Colonic mucosa (tissue), 4 donors: ENCODE results near the gene WDR81. TPM values are rescaled to one million over a fixed set of nuclear protein-coding genes. Genes with fewer than 3 reads are reported as not detected.

Experiments
- DNase-seq: peaks from one replicate; pipeline ENCODE4 v3.0.0-alpha.2; 2020
- H3K27ac ChIP-seq: fragments of 200-600 bp; one replicate; pipeline ENCODE4 v1.8.0; 2021
- H3K27me3 ChIP-seq: fragments of 200-600 bp; one replicate; pipeline ENCODE4 v1.8.0; 2021
- H3K36me3 ChIP-seq: fragments of 200-600 bp; one replicate; pipeline ENCODE4 v1.8.0; 2021
- H3K4me1 ChIP-seq: fragments of 200-600 bp; one replicate; pipeline ENCODE4 v1.8.0; 2021; ENCODE audit warnings: mild to moderate bottlenecking
- H3K4me3 ChIP-seq: fragments of 200-600 bp; one replicate; pipeline ENCODE4 v1.8.0; 2021
- H3K9ac ChIP-seq, 2 donors: one replicate each; pipeline ENCODE4 v1.7.0; 2013; ENCODE audit warnings: control low read depth in 2 of 2, low read depth in 2 of 2, low read length in 2 of 2
- H3K9me3 ChIP-seq: fragments of 200-600 bp; one replicate; pipeline ENCODE4 v1.8.0; 2021
- intact Hi-C: fragments of 100-400 bp; cut with DNase I; formaldehyde crosslinking; loops from one replicate; pipeline ENCODE4 v1.14.1; 2022
- total RNA-seq, 2 donors: library from RNA; stranded (reverse); fragmentation: NEBNext Ultra II Directional in 1 of 2; extraction: Animal tissue kit (Norgen Biotek cat#: 25700) in 1 of 2; gene quantifications; one replicate each; pipeline ENCODE4 v1.2.1, GENCODE V29; 2021
- TF ChIP-seq, protein P1 (sequence below): fragments of 200-600 bp; IDR thresholded peaks from one replicate; pipeline ENCODE4 v1.8.0; 2022; ENCODE audit warnings: antibody characterized with exemption, mild to moderate bottlenecking
- donor health status: healthy.
- donor health status: DM: no; HTN: no; CAD: no.
- donor health status: DM: no; HTN: no; CAD: no.

Gene WDR81
- total RNA-seq, 2 donors from 2014 or later: 9.2 to 16.0 TPM

DNA sequence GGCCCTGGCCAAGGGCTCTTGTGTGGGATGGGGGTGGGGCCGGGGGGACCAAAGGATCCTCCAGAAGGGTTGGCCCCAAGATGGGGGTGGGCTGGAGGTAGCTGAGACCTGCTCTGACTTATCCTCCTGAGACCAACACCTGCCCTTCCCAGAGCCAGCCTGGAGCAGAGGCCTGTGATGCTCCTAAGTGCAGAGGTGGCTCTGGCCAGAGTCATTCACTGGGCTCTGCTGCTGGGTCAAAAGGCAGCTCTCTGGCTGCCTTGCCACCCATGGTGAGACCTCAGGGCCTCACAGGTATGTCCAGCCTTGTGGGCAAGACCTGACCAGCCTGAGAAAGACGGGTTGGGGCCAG, 18.6 kb downstream of the WDR81 start:
- Histone ChIP-seq H3K27me3 (no peaks in the 10 kb centered on the region), H3K4me1 (peaks cover 4% of the 10 kb centered on the region), H3K36me3 (no peaks in the 10 kb centered on the region), H3K27ac (no peak overlapping the region), H3K9ac (no peak overlapping the region), H3K9me3 (no peaks in the 10 kb centered on the region), H3K4me3 (no peak overlapping the region)
- intact Hi-C loops: no loop called here
- no peak for DNase-seq
- TF ChIP-seq, protein P1, sequence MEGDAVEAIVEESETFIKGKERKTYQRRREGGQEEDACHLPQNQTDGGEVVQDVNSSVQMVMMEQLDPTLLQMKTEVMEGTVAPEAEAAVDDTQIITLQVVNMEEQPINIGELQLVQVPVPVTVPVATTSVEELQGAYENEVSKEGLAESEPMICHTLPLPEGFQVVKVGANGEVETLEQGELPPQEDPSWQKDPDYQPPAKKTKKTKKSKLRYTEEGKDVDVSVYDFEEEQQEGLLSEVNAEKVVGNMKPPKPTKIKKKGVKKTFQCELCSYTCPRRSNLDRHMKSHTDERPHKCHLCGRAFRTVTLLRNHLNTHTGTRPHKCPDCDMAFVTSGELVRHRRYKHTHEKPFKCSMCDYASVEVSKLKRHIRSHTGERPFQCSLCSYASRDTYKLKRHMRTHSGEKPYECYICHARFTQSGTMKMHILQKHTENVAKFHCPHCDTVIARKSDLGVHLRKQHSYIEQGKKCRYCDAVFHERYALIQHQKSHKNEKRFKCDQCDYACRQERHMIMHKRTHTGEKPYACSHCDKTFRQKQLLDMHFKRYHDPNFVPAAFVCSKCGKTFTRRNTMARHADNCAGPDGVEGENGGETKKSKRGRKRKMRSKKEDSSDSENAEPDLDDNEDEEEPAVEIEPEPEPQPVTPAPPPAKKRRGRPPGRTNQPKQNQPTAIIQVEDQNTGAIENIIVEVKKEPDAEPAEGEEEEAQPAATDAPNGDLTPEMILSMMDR: no peak

DNA sequence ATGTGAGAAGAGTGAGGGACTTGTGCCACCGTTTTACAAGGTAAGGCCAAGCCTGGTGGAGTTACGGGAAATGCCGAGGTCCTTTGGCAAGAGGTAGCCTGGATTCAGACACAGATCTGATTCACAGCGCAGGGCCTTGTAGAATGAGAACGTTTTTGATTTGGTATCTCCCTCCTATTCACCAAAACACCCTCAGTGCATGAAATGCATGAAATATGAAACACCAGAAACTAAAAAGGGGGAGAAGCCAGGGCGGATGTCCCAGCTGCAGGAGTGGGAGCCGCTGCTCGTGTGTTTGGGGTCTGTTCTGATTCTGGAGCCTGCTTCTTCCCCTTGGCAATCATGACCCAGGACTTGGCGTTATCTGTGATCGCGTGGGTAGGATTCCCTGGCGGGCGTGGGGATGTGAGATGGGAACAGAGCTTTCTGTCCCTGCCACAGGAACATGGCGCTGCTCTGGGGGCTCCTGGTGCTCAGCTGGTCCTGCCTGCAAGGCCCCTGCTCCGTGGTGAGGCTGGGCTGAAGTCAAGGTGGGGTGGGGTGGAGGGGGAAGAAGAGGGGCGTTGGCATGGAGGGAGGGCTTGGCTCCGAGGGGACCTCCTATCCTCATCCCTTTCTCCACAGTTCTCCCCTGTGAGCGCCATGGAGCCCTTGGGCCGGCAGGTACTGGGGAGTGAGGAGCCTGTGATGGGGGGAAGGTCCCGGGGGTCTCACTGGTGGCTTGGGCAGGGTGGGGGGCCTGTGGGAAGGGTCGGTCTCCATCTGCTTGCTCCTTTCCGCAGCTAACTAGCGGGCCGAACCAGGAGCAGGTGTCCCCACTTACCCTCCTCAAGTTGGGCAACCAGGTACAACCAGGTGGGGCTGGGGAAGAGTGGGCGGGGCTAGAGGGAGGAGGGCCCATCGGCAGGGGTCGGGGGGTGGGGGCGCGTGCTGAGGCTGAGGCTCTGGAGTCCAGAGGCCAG, 20.3 kb downstream of the WDR81 start:
- Histone ChIP-seq H3K9ac (no peak overlapping the region), H3K9me3 (no peaks in the 10 kb centered on the region), H3K27me3 (no peaks in the 10 kb centered on the region), H3K4me3 (no peak overlapping the region), H3K36me3 (no peaks in the 10 kb centered on the region), H3K4me1 (peaks cover 4% of the 10 kb centered on the region), H3K27ac (no peak overlapping the region)
- TF ChIP-seq, protein P1: no peak
- no peak for DNase-seq
- intact Hi-C loops: no loop called here

DNA sequence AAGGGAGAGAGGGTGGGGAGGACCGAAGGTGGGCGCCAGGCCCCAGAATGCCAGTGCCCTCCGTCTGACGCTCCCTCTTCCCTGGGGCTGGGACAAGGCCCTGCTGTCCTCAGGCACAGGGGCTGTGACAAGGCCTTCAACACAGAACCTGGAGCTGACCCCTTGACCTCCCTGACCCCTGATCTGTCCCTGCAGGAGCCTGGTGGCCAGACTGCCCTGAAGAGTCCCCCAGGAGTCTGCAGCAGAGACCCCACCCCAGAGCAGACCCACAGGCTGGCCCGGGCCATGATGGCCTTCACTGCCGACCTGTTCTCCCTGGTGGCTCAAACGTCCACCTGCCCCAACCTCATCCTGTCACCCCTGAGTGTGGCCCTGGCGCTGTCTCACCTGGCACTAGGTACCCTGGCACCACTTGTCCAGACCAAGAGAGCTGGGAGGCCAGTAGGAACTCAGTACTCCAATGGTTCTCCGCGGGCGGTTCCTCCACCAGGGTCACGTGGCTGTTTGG, 21.1 kb downstream of the WDR81 start:
- peaks cover 4% of the 10 kb centered on the region for H3K4me1 ChIP-seq
- no peak overlapping the region for H3K27ac ChIP-seq
- no peak overlapping the region for H3K9ac ChIP-seq

DNA sequence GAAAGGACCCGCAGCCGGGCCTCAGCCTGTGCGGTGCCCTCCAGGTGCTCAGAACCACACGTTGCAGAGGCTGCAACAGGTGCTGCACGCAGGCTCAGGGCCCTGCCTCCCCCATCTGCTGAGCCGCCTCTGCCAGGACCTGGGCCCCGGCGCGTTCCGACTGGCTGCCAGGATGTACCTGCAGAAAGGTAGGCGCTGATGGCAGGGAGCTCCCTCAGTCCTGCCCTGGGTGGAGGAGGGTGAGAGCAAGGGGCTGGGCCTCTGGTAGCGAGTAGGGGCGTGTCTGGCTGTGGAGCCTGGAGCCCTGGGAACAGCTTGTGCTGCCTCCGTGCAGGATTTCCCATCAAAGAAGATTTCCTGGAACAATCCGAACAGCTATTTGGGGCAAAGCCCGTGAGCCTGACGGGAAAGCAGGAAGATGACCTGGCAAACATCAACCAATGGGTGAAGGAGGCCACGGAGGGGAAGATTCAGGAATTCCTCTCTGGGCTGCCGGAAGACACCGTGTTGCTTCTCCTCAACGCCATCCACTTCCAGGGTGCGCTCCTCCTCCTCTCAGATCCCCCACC, 22.6 kb downstream of the WDR81 start:
- H3K36me3 ChIP-seq: no peaks in the 10 kb centered on the region
- intact Hi-C loops: no loop called here
- TF ChIP-seq, protein P1: no peak
- H3K9me3 ChIP-seq: no peaks in the 10 kb centered on the region
- no peak overlapping the region for H3K27ac ChIP-seq
- no peaks in the 10 kb centered on the region for H3K27me3 ChIP-seq
- H3K9ac ChIP-seq: peak overlapping the region in 1 of 2 donors; percentile 19
- no peak overlapping the region for H3K4me3 ChIP-seq
- peak; percentile 50 for DNase-seq
- H3K4me1 ChIP-seq: peaks cover 4% of the 10 kb centered on the region

More for the DNA sequence above, 21.1 kb downstream of the WDR81 start:
- intact Hi-C loops: no loop called here
- H3K36me3 ChIP-seq: no peaks in the 10 kb centered on the region
- TF ChIP-seq, protein P1: no peak
- H3K27me3 ChIP-seq: no peaks in the 10 kb centered on the region
- DNase-seq: no peak
- no peaks in the 10 kb centered on the region for H3K9me3 ChIP-seq
- H3K4me3 ChIP-seq: no peak overlapping the region

DNA sequence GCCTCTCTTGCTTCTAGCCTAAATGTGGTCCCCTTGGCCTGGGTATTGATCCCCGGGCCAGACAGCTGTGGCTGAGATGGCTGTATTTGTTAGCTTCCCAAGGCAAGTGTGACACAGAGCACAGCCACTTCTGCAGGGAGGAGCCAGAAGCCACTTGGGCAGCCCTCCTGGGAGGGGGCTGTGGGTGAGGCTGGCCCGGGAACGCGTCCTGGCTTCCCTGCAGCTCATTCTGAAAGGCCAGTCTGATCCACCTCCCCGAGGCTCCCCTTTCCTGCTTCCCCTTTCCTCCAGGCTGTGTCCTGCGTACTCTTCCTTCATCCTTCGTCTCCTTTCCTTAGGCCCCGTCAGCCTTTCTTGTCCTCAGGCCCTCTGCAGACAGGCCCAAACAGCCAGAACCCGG, 26.1 kb downstream of the WDR81 start:
- intact Hi-C loops: no loop called here
- TF ChIP-seq, protein P1: no peak
- no peak overlapping the region for H3K4me3 ChIP-seq
- no peaks in the 10 kb centered on the region for H3K9me3 ChIP-seq
- no peaks in the 10 kb centered on the region for H3K27me3 ChIP-seq
- peaks cover 9% of the 10 kb centered on the region for H3K4me1 ChIP-seq
- H3K36me3 ChIP-seq: no peaks in the 10 kb centered on the region
- H3K9ac ChIP-seq: no peak overlapping the region
- DNase-seq: no peak
- no peak overlapping the region for H3K27ac ChIP-seq
